ENCODE measurements around the gene NRP2.

- TF ChIP-seq CTCF (IDR thresholded peaks at IDR 0.05): no peak
- no peak for TF ChIP-seq POLR2A (IDR thresholded peaks at IDR 0.05)
Observed at GRCh38 chr2:205800224-205800623, 117.9 kb downstream of the NRP2 start.

Data from Peyer's patch (tissue), 4 donors.